Rectal smooth muscle tissue (tissue), 1 donor: ENCODE measurements around the gene HIRIP3.
"Not testable (repeated sequence)": the region's sequence is repeated elsewhere in the genome, so short reads cannot be mapped to it uniquely, and the experiment has no call there.

Source experiments
- H3K27ac ChIP-seq: one replicate; pipeline ENCODE4 v1.7.0; 2013; ENCODE audit warnings: low read depth, low read length, inconsistent platforms
- H3K27me3 ChIP-seq: one replicate; pipeline ENCODE4 v1.7.0; 2013; ENCODE audit warnings: low read length; ENCODE audit not compliant: control insufficient read depth, insufficient read depth
- H3K36me3 ChIP-seq: one replicate; pipeline ENCODE4 v1.7.0; 2013; ENCODE audit warnings: low read length; ENCODE audit not compliant: control insufficient read depth, insufficient read depth
- H3K4me1 ChIP-seq: one replicate; pipeline ENCODE4 v1.7.0; 2013; ENCODE audit warnings: low read length; ENCODE audit not compliant: control insufficient read depth, insufficient read depth
- H3K4me3 ChIP-seq: one replicate; pipeline ENCODE4 v1.7.0; 2013; ENCODE audit warnings: low read length
- H3K9ac ChIP-seq: one replicate; pipeline ENCODE4 v1.7.0; 2013; ENCODE audit warnings: low read length

The HIRIP3 gene

DNA sequence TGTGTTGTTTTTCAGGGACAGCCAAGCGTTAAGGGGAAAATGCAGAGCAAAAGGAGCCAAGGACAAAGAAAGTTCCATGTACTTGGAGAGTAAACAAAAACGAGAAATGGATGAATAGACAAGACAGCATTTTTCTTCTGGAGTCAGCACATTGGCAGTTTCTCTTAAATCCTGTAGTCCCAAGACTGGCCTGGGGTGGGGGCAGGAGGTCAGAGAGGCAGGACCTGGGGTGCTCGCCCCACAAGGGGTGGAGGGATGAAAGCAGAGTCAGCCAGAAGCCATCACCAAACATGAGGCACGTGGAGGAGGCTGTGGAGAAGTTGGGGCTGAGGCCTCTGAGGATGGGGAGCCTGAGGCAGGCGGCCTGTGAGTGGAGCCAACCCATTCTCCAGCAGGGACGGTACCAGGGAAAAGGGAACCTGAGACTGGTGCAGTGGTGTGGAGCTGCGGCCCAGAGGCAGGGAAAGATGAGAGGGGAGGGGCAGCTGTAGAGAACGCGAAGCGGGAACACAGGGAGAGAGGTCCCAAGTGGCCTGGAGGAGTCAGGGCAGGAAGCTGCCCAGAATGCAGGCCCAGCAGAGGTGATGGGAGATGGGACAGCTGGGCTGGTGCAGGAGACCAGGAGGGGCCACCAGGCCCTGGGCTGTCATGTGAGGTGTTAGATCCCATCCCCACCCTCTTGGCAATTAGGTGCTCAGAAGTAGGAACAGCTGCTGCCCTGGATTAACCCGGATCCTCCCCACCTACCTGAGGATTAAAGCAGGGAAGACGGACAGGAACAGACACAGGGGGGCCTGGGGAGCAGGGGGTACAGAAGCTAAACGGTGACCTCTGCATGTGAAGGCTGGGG, 32.4 kb upstream of the HIRIP3 start:
- Histone ChIP-seq H3K36me3 (no peaks in the 10 kb centered on the region), H3K9ac (no peak overlapping the region), H3K4me1 (no peaks in the 10 kb centered on the region), H3K27me3 (peaks cover 21% of the 10 kb centered on the region), H3K4me3 (no peak overlapping the region), H3K27ac (no peak overlapping the region)

DNA sequence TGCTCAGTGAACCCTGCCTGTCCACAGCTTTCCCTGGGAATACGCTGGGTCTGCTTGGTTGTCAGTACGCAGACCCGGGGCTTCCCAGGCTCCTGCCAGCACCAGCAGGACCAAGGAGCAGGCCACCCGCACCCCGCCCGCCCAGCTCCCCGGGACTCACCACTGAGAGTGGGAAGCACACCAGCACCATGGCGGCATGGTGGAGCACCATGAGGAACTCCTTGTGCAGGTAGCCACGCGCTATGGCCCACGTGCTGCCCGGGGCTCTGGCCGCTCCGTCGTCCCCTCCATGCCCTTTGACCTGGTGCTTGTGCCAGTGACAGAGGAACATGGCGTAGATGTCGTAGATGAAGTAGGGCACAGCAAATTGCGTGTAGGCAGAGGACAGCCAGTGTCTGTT, 31.0 kb upstream of the HIRIP3 start:
- H3K27ac ChIP-seq = no peak overlapping the region
- H3K36me3 ChIP-seq = no peaks in the 10 kb centered on the region
- H3K9ac ChIP-seq = no peak overlapping the region
- no peak overlapping the region for H3K4me3 ChIP-seq
- H3K27me3 ChIP-seq = peaks cover 14% of the 10 kb centered on the region
- no peaks in the 10 kb centered on the region for H3K4me1 ChIP-seq

GRCh38 chr16:30025574-30025973, 30.2 kb upstream of the HIRIP3 start:
- H3K4me3 ChIP-seq = no peak overlapping the region
- H3K27me3 ChIP-seq = peaks cover 10% of the 10 kb centered on the region
- H3K27ac ChIP-seq = no peak overlapping the region
- no peaks in the 10 kb centered on the region for H3K4me1 ChIP-seq
- H3K9ac ChIP-seq = no peak overlapping the region
- no peaks in the 10 kb centered on the region for H3K36me3 ChIP-seq

GRCh38 chr16:30025156-30025555, 29.7 kb upstream of the HIRIP3 start:
- H3K27ac ChIP-seq = no peak overlapping the region
- no peak overlapping the region for H3K4me3 ChIP-seq
- H3K27me3 ChIP-seq = peaks cover 7% of the 10 kb centered on the region
- H3K36me3 ChIP-seq = no peaks in the 10 kb centered on the region
- H3K4me1 ChIP-seq = no peaks in the 10 kb centered on the region
- no peak overlapping the region for H3K9ac ChIP-seq

- Histone ChIP-seq H3K9ac (no peak overlapping the region), H3K27me3 (peaks cover 6% of the 10 kb centered on the region), H3K36me3 (no peaks in the 10 kb centered on the region), H3K4me3 (no peak overlapping the region), H3K4me1 (no peaks in the 10 kb centered on the region), H3K27ac (no peak overlapping the region)
Observed at GRCh38 chr16:30024451-30024850, 29.0 kb upstream of the HIRIP3 start.

DNA sequence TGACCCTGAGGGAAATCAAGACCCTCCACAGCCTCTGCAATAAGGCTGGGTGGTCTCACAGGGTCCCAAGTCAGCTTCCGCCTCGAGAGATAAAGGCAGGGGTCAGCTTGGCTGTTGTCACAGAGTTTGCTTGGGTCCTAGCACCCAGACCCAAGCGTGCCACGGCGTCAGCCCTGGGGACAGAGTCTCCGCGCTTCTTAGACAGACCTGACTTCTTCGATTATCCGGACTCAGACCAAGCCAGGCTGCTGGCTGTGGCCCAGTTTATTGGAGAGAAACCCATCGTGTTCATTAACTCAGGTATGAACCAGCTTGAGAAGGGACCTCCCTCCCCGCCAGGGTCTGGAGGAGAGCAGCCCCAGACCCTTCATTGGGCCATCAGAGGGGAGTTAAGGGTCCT, 28.2 kb upstream of the HIRIP3 start:
- no peak overlapping the region for H3K4me3 ChIP-seq
- H3K9ac ChIP-seq = no peak overlapping the region
- H3K36me3 ChIP-seq = no peaks in the 10 kb centered on the region
- no peak overlapping the region for H3K27ac ChIP-seq
- H3K4me1 ChIP-seq = no peaks in the 10 kb centered on the region
- H3K27me3 ChIP-seq = peaks cover 6% of the 10 kb centered on the region

DNA sequence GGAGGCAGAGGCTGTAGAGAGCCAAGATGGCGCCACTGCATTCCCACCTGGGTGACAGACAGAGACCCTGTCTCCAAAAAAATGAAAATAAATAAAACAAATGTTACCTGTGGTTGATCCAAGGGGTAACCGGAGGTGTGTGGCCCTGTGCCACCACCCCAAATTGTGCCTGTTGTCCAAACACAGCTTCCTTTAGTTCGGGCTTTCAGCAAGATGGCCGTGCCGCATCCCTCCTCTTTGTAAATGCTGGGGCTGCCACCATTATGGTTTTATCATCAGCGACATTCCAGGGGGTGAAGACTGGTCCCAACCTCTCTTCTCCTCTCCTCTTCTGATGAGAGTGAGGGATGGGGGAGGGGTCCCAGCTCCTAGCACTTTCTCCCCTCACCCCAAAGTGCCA, 27.5 kb upstream of the HIRIP3 start, which contains the start of gene C16orf92:
TSS of gene C16orf92 (plus strand) at position 312 of the 400 bp plus-strand sequence. CDS start 143 bp downstream, outside the sequence.
- no peaks in the 10 kb centered on the region for H3K36me3 ChIP-seq
- H3K9ac ChIP-seq = no peak within 1 kb of the TSS
- H3K27ac ChIP-seq = no peak within 1 kb of the TSS
- H3K4me1 ChIP-seq = no peaks in the 10 kb centered on the region
- H3K4me3 ChIP-seq = no peak within 1 kb of the TSS
- peaks cover 3% of the 10 kb centered on the region for H3K27me3 ChIP-seq

DNA sequence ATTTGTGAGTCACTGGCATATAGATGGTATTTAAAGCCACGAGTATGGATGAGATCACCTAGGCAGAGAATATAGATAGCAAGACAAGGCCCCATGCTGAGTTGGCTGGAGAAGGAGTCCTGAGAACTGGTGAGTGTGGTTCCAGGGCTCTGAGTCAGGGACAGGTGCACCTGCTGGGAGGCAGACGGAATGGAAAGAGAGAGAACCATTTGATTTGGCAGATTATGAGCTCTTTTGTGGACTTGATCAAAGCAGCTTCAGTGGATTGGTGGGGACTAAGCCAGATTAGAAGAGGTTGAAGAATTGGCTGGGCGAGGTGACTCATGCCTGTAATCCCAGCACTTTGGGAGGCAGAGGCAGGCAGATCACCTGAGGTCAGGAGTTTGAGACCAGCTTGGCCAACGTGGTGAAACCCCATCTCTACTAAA, 23.3 kb upstream of the HIRIP3 start:
- Histone ChIP-seq H3K9ac (no peak overlapping the region), H3K4me3 (no peak overlapping the region), H3K27me3 (no peaks in the 10 kb centered on the region), H3K36me3 (no peaks in the 10 kb centered on the region), H3K27ac (no peak overlapping the region), H3K4me1 (no peaks in the 10 kb centered on the region)

DNA sequence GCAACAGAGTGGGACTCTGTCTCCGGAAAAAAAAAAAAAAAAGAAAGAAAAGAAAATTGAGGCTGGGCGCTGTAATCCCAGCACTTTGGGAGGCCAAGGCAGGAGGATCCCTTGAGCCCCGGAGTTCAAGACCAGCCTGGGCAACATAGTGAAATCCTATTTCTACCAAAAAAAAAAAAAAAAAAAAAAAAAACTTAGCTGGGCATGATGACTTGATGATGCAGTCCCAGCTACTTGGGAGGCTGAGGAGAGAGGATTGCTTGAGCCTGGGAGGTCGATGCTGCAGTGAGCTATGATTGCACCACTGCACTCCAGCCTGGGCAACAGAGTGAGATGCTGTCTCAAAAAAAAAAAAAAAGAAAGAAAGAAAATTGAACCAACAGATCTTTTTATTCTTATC, 22.5 kb upstream of the HIRIP3 start:
- H3K4me3 ChIP-seq, H3K36me3 ChIP-seq, H3K9ac ChIP-seq, H3K4me1 ChIP-seq, H3K27ac ChIP-seq, H3K27me3 ChIP-seq: not testable (repeated sequence)

GRCh38 chr16:30017277-30017656, 21.9 kb upstream of the HIRIP3 start:
- H3K4me1 ChIP-seq = no peaks in the 10 kb centered on the region
- no peak overlapping the region for H3K9ac ChIP-seq
- H3K27ac ChIP-seq = no peak overlapping the region
- no peak overlapping the region for H3K4me3 ChIP-seq
- H3K27me3 ChIP-seq = no peaks in the 10 kb centered on the region
- H3K36me3 ChIP-seq = no peaks in the 10 kb centered on the region

- no peaks in the 10 kb centered on the region for H3K4me1 ChIP-seq
- peaks cover 5% of the 10 kb centered on the region for H3K27me3 ChIP-seq
- no peaks in the 10 kb centered on the region for H3K36me3 ChIP-seq
- no peak overlapping the region for H3K27ac ChIP-seq
- no peak overlapping the region for H3K4me3 ChIP-seq
- H3K9ac ChIP-seq = no peak overlapping the region
Observed at GRCh38 chr16:30016555-30017276, 21.3 kb upstream of the HIRIP3 start.

- H3K27ac ChIP-seq, H3K36me3 ChIP-seq, H3K9ac ChIP-seq, H3K4me3 ChIP-seq, H3K4me1 ChIP-seq: not testable (repeated sequence)
- peaks cover 10% of the 10 kb centered on the region for H3K27me3 ChIP-seq
Observed at GRCh38 chr16:30015450-30015849, 20.0 kb upstream of the HIRIP3 start.
